ENCODE results near the gene COA7.
"Not testable (repeated sequence)": the region's sequence is repeated elsewhere in the genome, so short reads cannot be mapped to it uniquely, and the experiment has no call there.

COA7 gene

DNA sequence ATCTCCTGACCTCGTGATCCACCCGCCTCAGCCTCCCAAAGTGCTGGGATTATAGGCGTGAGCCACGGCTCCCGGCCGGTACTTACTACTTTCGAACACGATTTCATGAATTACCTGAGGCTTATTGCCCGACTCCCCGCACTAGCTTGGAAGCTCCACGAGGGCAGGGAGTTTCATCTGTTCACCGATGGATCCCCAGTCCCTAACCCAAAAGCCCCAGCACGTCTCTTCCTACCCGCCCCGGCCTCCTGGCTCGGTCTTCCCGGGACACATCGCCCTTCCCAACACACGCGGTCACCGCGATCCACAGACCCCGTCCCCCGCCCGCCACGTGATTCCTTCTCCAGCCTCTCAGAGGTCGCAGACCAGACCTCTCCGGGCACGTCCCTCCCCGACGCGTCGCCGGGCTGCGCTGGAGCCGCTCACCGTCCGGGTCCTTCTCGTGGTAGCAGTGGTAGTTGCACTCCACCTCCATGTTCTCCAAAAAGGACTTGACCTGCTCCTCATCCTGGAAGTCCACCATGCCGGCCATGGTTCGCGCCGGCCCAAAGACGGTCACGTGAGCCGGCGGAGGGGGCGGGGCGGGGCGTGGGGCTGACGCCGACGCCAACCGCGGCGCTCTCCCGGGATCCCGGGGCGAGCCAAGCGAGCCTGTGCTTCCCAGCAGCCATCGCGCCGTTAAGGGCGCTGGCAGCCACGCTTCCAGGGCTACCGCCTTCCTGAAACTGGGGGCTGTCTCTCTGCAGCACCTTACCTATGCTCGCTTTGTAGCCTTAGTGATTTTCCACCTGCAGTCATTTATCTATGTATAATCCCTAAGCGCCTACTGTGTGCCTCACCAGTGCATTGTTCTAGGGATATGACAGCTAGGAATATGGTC is at the start of gene COA7:
COA7 (minus strand) TSS at position 553 of the 880 bp plus-strand sequence; CDS start at position 532, 21 bp downstream.
- no peak for DNase-seq

DNA sequence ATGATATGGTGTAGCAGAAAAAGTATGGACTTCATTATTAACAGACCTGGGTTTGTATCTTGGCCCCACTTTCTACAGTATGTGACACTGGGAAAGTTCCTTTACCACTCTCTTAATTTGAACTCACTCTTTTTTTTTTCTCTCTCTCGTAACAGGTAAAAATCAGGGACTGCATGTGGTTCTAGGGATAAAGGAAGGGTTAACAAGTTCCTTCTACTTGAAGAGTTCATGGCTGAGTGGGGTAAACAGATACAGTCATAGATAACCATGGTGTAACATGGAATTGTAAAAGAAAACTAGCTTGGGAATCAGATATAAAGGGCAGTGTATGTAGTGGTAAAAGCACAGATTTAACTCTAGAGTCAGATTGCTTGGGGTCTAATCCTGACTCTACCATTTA is 49.3 kb upstream of the COA7 start:
- no peak for DNase-seq

GRCh38 chr1:52746189-52746588 is 48.0 kb upstream of the COA7 start:
- DNase-seq, result no peak

- no peak for DNase-seq
These were observed 43.1 kb upstream of the COA7 start for GRCh38 chr1:52741259-52741658.

GRCh38 chr1:52739699-52740467 is 41.7 kb upstream of the COA7 start:
- DNase-seq, result no peak

- DNase-seq, result no peak
These were observed 40.7 kb upstream of the COA7 start for GRCh38 chr1:52738893-52739292.

GRCh38 chr1:52738148-52738547 is 40.0 kb upstream of the COA7 start:
- DNase-seq, result no peak

GRCh38 chr1:52735371-52735770 is 37.2 kb upstream of the COA7 start:
- not testable (repeated sequence) for DNase-seq

GRCh38 chr1:52733368-52733767 is 35.2 kb upstream of the COA7 start:
- DNase-seq, result no peak

DNA sequence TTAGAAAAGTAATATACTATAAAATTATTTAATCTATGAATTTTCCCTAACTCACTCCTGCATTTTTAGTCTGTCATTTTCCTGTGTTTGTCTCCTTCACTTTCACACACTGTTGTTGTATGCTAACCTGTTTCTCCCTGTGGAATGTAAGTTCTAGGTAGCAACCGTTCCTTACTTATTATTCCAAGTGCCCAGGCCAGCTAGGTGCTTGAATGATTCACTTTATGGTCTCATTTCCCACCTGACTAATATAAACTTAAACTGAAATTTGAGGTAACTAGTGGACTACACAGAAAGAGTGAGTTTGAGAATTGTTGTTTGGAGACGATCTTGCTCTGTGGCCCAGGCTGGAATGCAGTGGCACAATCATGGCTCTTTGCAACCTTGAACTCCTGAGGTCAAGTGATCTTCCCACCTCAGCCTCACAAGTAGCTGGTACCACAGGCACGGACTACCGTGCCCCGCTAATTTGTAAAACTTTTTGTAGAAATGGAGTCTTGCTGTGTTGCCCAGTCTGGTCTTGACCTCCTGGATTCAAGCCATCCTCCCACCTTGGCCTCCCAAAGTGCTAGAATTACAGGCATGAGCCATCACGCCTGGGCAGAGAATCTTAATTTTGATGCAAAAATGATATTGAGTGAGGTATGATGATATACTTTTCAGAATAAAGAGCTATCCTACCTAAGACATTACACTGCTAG is 30.0 kb upstream of the COA7 start:
- no peak for DNase-seq

- no peak for DNase-seq
These were observed 29.0 kb upstream of the COA7 start for GRCh38 chr1:52727114-52727586.

DNA sequence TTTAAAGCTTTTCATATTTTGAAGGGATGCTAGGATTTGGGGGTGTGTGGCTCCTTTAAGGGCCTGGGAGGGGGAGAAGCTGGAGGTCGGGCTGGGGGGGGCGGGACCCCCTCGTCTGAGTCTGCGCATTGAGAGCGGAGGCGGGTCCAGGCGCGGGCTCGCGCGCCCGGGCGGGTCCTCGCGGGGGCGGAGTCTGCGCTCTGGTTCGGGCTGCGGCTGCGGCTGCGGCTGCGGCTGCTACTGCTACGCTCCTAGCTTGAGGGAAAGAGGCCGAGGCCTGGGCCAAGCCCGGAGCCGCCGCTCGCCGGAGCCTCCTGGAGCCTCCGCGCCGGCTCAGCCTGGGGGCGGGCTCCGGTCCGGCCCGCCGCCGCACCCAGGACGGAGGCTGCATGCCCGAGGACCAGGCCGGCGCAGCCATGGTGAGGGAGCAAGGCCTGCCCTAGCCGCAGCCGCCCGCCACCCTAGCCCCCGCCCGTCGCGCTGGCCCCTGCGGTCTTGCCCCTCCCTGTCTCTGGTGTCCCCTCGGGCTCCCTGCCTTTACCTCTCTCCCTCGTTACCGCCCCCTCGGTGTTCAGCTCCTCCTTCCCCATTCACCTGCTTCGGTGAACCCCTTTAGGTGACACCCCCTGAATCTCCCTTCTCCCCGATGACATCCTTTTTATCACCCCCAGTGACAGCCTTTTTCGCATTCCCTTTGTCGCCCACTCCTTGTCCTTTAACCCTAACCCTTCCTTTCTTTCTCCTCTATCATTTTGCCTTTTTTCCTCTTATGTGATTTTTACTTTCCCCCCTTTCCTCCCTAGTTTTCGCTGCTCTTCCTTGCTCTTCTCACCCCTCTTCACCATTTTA is 28.3 kb upstream of the COA7 start, which contains the start of gene ZYG11B:
ZYG11B (plus strand) TSS at position 189 of the 849 bp plus-strand sequence; CDS start at position 390, 201 bp downstream.
- DNase-seq, result peak; percentile 49

GRCh38 chr1:52725903-52726264 is 27.7 kb upstream of the COA7 start:
- DNase-seq, result no peak

DNA sequence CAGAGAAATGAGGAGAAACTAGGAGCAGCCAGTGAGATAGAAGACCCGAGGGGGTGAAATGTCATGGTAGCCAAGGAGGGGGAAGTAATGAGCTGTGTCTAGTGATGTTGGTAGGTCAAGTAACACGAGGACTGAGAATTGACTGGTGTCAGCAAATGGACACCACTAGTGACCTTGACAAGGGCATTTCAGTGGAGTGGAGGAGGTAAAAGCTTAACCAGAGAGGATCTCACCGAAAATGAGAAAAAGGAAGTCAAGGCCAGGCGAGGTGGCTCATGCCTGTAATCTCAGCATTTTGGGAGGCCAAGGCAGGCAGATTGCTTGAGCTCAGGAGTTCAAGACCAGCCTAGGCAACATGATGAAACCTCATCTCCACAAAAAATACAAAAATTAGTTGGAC is 25.1 kb upstream of the COA7 start:
- no peak for DNase-seq

- DNase-seq, result not testable (repeated sequence)
These were observed 17.1 kb upstream of the COA7 start for GRCh38 chr1:52715296-52715695.

- DNase-seq, result no peak
These were observed 15.4 kb upstream of the COA7 start for GRCh38 chr1:52713590-52713989.

- no peak for DNase-seq
These were observed 10.9 kb upstream of the COA7 start for GRCh38 chr1:52709016-52709415.

GRCh38 chr1:52707927-52708655 is 9.9 kb upstream of the COA7 start:
- no peak for DNase-seq

DNA sequence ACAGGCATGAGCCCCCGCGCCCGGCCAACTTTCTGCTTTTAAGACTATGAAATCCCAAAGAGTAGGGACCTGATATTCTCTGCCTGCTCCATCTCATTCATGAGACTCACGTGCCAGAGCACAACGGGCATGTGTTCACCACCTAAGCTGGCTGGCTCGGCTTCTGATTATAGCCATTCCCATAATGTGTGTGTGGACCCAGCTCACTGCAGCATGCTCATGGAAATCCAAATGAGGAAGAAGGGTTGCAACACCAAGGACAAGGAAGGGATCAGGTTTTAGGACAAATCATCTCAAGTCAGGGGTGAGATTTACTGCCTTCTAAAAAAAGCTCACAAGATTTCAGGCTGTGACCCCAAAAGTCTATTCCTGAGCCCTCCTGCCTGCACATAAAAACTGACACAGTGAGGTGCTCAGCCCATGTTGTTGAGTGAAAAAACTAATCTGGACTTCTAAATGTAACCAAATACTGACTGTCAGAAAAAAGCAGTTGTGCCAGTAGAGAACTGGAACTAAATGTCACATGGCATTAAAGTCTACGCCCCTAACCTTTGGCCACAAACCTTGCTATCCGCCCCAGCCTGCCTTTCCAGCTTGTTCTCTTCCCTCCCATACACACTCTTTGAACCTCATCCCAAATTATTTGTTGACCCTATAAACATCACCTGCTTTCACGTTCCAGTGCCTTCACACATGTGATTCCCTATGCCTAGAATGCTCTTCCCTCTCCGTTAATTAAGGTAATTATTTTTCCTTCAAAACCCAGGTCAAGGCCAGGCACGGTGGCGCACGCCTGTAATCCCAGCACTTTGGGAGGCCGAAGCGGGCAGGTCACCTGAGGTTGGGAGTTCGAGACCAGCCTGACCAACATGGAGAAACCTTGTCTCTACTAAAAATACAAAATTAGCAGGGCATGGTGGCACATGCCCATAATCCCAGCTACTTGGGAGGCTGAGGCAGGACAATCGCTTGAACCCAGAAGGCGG is 9.1 kb upstream of the COA7 start:
- DNase-seq, result no peak

- DNase-seq, result no peak
These were observed 8.1 kb upstream of the COA7 start for GRCh38 chr1:52706136-52706670.
